Activated T-helper 17 cell treated with anti-CD3 and anti-CD28 coated beads, Interleukin-2, amount 50 U/mL, for 72 hours (primary cell): ENCODE measurements around the gene RNF133. TPM values are rescaled to one million over a fixed set of nuclear protein-coding genes. Genes with fewer than 3 reads are reported as not detected.

Experiments used
- ATAC-seq: fragments of 150-1000 bp; cut with Tn5 transposase; replicated peaks from 2 replicates; pipeline ENCODE4 v1.10.0; 2021; ENCODE audit warnings: mild to moderate bottlenecking, moderate library complexity
- H3K27ac Mint-ChIP-seq: one replicate; pipeline ENCODE4 v1.8.0; 2022; ENCODE audit warnings: mixed read lengths
- H3K27me3 Mint-ChIP-seq: one replicate; pipeline ENCODE4 v1.8.0; 2022; ENCODE audit warnings: mixed read lengths
- H3K36me3 Mint-ChIP-seq: one replicate; pipeline ENCODE4 v1.8.0; 2022; ENCODE audit warnings: low read depth, mild to moderate bottlenecking, mixed read lengths
- H3K4me1 Mint-ChIP-seq: one replicate; pipeline ENCODE4 v1.8.0; 2022; ENCODE audit warnings: mixed read lengths
- H3K4me3 Mint-ChIP-seq: one replicate; pipeline ENCODE4 v1.8.0; 2022; ENCODE audit warnings: mild to moderate bottlenecking, mixed read lengths
- H3K9me3 Mint-ChIP-seq: one replicate; pipeline ENCODE4 v1.8.0; 2022; ENCODE audit warnings: mixed read lengths
- total RNA-seq, 2 donors: library from RNA; stranded (reverse); gene quantifications; one replicate each; pipeline ENCODE4 v1.2.3, GENCODE V29; 2022

The RNF133 gene, protein sequence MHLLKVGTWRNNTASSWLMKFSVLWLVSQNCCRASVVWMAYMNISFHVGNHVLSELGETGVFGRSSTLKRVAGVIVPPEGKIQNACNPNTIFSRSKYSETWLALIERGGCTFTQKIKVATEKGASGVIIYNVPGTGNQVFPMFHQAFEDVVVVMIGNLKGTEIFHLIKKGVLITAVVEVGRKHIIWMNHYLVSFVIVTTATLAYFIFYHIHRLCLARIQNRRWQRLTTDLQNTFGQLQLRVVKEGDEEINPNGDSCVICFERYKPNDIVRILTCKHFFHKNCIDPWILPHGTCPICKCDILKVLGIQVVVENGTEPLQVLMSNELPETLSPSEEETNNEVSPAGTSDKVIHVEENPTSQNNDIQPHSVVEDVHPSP
- not detected for total RNA-seq

DNA sequence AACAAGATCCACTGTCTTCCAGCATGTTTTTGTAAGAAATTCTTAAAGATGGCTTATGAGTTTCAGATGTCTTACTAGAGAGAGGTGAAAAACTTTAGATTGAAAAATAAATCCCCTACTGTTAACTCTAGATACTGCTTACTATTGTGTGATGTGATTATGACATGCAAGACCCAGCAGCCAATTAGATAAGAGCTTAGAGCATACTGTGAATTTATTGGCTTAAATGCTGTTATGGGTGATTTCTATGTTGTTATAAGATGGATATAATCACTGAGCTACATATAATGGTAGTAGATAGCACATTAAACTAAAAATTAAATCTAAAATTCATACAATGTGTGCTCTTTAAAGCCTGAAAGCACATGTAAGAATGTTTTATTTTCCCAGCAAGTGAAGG lies at the start of gene RNF133:
RNF133 (minus strand) TSS at position 101 of the 400 bp plus-strand sequence. CDS start 199 bp downstream, outside the sequence.
- peaks cover 15% of the 10 kb centered on the region for H3K9me3 Mint-ChIP-seq
- no peak for ATAC-seq
- no peaks in the 10 kb centered on the region for H3K27me3 Mint-ChIP-seq
- H3K27ac Mint-ChIP-seq = no peak within 1 kb of the TSS
- H3K36me3 Mint-ChIP-seq = no peaks in the 10 kb centered on the region
- no peaks in the 10 kb centered on the region for H3K4me1 Mint-ChIP-seq
- no peak within 1 kb of the TSS for H3K4me3 Mint-ChIP-seq

DNA sequence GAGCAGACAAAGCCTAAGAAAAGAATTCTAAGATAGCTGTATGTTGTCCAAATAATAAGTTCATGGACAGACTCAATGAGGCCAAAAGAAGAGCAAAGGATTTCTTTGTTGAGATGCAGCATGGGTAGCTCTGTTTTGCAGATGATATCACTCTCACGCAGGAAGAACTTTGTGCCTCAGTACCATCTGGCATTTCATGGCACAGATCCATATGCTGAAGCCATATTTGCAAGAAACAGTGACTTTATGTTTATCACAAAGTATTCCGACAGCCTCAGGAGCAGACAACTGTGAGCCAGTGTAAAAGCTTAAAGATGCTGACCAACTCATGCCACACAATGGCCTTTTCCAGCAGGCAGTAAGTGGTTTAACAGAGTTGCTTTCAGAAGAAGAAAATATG lies 49.3 kb upstream of the RNF133 start:
- H3K9me3 Mint-ChIP-seq = no peaks in the 10 kb centered on the region
- H3K27me3 Mint-ChIP-seq = no peaks in the 10 kb centered on the region
- H3K36me3 Mint-ChIP-seq = no peaks in the 10 kb centered on the region
- no peak overlapping the region for H3K4me3 Mint-ChIP-seq
- no peaks in the 10 kb centered on the region for H3K4me1 Mint-ChIP-seq
- no peak for ATAC-seq
- no peak overlapping the region for H3K27ac Mint-ChIP-seq

DNA sequence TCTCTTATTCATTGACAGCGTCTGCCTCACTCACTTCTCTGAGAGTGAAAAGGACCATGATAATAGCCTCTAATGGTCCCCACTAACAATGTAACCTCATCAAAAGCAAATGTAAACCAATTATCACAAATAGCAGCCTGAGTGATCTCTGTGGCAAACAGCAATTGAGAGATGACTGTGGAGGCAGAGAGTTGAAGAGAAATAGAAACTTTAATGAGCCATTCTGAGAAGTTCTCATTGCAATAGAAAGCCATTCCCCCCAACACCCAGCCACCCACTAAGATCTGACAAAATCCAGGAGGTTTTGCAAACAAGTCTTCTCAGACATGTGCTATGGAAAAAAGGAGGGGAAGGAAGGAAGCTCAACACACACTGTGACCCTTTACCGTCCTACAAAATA lies 48.0 kb upstream of the RNF133 start:
- no peaks in the 10 kb centered on the region for H3K27me3 Mint-ChIP-seq
- H3K9me3 Mint-ChIP-seq = no peaks in the 10 kb centered on the region
- H3K4me3 Mint-ChIP-seq = no peak overlapping the region
- no peak overlapping the region for H3K27ac Mint-ChIP-seq
- no peak for ATAC-seq
- no peaks in the 10 kb centered on the region for H3K4me1 Mint-ChIP-seq
- no peaks in the 10 kb centered on the region for H3K36me3 Mint-ChIP-seq

DNA sequence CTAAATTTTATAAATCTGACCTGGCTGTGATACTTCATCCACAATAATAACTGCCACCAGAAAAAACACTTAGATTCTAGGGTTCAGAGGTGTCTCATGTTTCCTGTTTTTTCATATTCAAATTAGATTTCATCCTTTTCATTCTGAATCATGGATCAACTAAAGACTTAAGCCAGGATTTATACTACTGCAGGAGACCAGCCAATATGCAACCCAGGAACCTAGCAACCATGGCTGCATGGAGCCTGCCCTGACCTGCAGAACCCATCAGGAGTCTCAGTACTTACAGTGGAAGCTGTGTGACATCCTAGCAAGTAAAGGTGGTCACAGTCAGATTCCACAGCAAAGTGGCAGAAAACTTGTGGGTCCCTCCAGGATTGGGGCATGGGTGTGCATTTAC lies 44.3 kb upstream of the RNF133 start:
- no peaks in the 10 kb centered on the region for H3K4me1 Mint-ChIP-seq
- H3K36me3 Mint-ChIP-seq = no peaks in the 10 kb centered on the region
- H3K9me3 Mint-ChIP-seq = no peaks in the 10 kb centered on the region
- no peaks in the 10 kb centered on the region for H3K27me3 Mint-ChIP-seq
- no peak overlapping the region for H3K27ac Mint-ChIP-seq
- no peak overlapping the region for H3K4me3 Mint-ChIP-seq
- no peak for ATAC-seq

DNA sequence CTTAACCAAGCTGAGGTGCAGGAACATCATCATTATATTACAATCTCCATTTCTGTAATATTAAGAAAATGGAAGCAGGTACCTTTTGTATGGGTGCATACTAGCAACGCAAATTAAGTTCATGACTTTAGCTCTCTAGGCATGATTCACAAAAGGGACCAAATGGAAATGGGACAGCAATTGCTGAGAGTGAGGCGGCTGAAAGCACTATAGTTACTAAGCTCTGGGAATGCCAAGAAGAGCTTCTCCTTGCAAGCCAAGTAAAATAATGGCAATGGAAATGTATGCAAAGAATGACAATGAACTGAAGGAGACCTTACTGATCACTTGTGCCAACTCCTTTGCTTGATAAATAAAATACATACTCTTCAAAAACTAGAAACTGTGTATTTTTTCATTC lies 40.0 kb upstream of the RNF133 start:
- Mint-ChIP-seq H3K27me3 (no peaks in the 10 kb centered on the region), H3K4me3 (no peak overlapping the region), H3K4me1 (no peaks in the 10 kb centered on the region), H3K27ac (no peak overlapping the region), H3K36me3 (no peaks in the 10 kb centered on the region), H3K9me3 (peaks cover 4% of the 10 kb centered on the region)
- no peak for ATAC-seq

DNA sequence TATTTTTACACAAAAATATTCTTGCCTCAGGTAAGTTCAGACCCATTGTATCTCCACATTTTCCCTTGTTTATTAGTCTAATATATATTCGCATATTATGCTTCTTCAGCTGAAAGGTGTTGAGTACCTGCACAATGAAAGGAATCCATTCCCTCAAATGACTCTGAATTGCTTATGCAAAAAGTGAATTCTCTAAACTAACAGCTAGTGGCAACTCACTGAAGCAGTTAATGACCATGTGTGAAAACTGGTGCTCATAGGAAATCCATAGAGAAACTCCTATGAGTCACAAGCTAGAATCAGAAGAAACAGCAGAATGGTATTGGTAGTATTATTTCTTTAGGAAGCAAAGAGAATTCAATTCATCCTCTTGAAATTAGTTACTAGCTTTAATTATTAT lies 37.3 kb upstream of the RNF133 start:
- H3K27me3 Mint-ChIP-seq = no peaks in the 10 kb centered on the region
- H3K9me3 Mint-ChIP-seq = peaks cover 4% of the 10 kb centered on the region
- no peak for ATAC-seq
- no peak overlapping the region for H3K27ac Mint-ChIP-seq
- no peaks in the 10 kb centered on the region for H3K4me1 Mint-ChIP-seq
- H3K4me3 Mint-ChIP-seq = no peak overlapping the region
- no peaks in the 10 kb centered on the region for H3K36me3 Mint-ChIP-seq

DNA sequence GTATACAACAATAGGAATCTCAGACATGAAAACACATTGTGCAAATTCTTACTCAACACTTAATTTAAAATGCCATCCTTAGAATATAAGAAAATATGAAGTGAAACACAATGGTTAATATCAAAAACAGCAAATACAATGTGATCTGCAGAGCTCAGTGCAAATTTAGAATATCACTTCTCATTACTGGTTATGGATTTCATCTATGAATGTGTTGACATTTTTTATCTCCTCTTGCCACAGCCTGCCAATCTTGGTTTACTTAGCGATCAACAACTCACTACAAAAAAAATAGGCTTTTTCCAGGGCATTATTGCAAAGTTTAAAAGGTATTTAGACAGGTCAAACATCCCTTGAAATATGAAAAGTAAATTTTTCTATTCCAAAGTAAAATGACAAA lies 28.8 kb upstream of the RNF133 start:
- H3K9me3 Mint-ChIP-seq = no peaks in the 10 kb centered on the region
- no peak for ATAC-seq
- no peaks in the 10 kb centered on the region for H3K36me3 Mint-ChIP-seq
- no peaks in the 10 kb centered on the region for H3K4me1 Mint-ChIP-seq
- H3K4me3 Mint-ChIP-seq = no peak overlapping the region
- no peak overlapping the region for H3K27ac Mint-ChIP-seq
- H3K27me3 Mint-ChIP-seq = no peaks in the 10 kb centered on the region

DNA sequence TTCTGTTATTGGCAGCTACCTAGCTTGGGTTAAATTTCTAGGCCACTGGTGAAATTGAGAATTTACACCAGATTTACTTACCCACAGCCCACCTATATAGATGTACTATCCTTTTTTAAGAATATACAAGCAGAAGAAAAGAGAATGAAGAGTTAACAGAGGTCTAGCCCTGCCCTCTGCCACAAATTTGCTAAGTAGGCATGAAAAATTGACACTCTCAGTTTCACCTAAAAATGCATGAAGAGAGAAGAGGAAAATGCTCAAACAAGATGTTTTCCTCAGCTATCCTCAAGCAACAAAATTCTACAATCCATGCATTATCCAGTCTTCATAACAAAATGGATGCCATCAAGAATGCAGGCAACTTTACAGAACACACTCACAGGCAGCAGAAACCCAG lies 28.4 kb upstream of the RNF133 start:
- Mint-ChIP-seq H3K36me3 (no peaks in the 10 kb centered on the region), H3K27ac (no peak overlapping the region), H3K27me3 (no peaks in the 10 kb centered on the region), H3K4me1 (no peaks in the 10 kb centered on the region), H3K4me3 (no peak overlapping the region), H3K9me3 (no peaks in the 10 kb centered on the region)
- no peak for ATAC-seq

DNA sequence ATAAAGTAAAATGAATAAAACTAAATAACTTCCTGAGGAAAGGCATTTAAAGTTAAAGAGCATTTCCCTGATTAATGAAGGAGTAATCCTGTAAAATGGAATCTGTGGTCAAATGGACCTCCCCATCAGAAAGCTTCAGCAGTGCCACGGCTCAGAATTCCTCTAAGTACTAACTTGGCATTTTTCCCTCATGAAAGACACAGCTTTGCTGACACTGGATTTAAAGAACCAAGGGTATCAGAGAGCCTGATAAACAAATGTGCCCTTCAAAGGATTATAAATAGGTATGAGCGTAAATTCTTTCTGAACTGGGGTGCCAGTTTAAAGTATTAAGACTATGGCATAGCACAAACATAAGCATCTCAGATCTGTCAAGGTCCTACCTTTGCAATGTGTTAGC lies 28.0 kb upstream of the RNF133 start:
- no peak for ATAC-seq
- no peak overlapping the region for H3K4me3 Mint-ChIP-seq
- H3K36me3 Mint-ChIP-seq = no peaks in the 10 kb centered on the region
- H3K9me3 Mint-ChIP-seq = no peaks in the 10 kb centered on the region
- H3K27me3 Mint-ChIP-seq = no peaks in the 10 kb centered on the region
- H3K27ac Mint-ChIP-seq = no peak overlapping the region
- H3K4me1 Mint-ChIP-seq = no peaks in the 10 kb centered on the region

DNA sequence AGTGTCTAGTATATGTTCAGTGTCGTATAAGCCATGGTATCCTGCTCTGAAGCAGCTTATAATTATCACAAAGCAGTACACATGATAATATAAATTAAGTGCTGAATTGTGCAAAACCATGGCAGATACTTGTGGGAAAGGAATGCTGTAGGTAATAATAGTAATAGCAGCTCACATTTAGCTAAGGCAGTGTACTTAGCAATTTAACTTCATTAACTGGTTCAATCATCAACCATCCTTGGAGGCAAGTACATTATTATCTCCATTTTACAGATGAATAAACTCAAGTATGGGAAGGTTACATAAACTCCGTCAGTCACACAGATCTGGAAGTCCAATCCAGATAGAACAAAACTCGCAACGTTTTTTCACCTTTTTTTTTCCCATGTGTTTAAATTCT lies 25.4 kb upstream of the RNF133 start:
- Mint-ChIP-seq H3K9me3 (no peaks in the 10 kb centered on the region), H3K4me1 (no peaks in the 10 kb centered on the region), H3K27ac (no peak overlapping the region), H3K4me3 (no peak overlapping the region), H3K27me3 (no peaks in the 10 kb centered on the region), H3K36me3 (no peaks in the 10 kb centered on the region)
- ATAC-seq = no peak

DNA sequence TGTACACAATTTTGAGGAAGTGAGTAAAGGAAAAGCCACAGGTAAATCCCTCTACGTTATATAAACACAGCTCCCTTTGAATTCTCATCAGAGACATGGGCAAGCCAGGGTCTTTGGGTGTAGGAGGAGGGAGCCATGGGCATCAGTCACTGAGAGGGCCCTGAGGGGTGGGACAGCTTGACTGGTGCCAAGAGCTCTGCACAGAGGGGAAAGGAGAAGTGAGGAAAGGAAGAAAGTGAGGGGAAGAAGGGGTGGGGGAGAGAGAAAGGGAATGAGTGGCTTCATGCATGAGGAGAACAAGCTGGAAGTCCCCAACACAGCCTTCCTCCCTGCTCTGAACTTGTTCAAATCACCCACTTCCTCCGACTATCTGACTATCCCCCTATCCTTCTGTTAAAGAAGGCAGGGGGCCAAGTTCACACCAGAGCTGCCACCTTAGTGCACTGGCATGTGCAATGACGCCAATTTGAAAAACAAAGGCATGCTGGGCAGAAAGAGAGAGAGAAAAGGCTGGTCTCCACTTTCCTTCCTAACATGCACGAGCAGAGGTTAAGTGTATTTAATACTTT lies 20.2 kb upstream of the RNF133 start:
- no peak for ATAC-seq
- no peak overlapping the region for H3K27ac Mint-ChIP-seq

DNA sequence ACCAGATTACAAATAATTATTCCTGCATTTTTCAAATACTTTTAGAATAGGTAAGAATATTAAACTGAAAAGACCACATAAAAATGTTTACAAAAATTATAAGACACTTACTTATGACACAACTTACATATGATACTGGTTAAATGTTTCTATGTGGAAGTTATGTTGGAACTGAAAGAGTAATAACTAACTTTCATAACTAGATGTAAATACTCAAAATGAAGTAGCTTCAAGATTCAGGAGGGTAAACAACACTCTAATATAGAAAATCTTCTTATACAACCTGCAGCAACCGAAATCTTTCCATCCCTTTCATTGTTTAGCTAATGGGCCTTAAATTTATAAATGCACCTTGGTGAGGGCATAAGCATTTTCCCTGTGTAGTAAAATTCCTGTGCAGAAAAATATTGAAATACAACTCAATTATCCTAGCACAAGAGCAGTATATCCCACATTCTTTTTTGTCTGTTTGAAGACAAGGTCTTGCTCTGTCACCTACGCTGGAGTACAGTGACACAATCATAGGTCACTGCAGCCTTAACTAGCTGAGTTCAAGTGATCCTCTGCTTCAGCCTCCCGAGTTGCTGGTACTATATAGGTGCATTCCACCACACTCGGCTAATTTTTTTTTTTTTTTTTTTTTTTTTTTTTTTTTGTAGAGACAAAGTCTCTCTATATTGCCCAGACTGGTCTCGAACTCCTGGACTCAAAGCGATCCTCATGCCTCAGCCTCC lies 18.6 kb upstream of the RNF133 start:
- Mint-ChIP-seq H3K9me3 (no peaks in the 10 kb centered on the region), H3K4me3 (no peak overlapping the region), H3K4me1 (no peaks in the 10 kb centered on the region), H3K36me3 (no peaks in the 10 kb centered on the region), H3K27me3 (no peaks in the 10 kb centered on the region), H3K27ac (no peak overlapping the region)
- ATAC-seq = no peak

More for the DNA sequence above, 20.2 kb upstream of the RNF133 start:
- Mint-ChIP-seq H3K4me1 (no peaks in the 10 kb centered on the region), H3K9me3 (no peaks in the 10 kb centered on the region), H3K4me3 (no peak overlapping the region), H3K36me3 (no peaks in the 10 kb centered on the region), H3K27me3 (no peaks in the 10 kb centered on the region)

DNA sequence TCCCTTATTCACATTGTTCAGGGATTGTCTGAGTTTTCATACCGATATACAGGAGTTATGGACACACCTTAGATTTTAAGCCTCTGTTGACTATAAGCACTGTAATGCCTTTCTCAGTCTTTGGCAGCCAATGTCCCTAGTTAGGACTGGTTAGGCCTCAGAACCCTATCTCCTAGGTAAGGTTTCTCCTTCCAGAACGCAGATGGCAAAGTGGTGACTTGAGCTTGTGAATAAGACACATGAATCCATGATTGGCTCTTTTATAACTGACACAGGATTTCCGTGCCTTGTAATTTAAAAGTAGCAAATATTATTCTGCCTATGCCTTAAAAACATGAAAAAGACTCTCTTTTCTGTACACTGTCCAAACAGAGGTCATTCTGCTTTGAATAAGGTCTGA lies 16.3 kb upstream of the RNF133 start:
- Mint-ChIP-seq H3K27ac (no peak overlapping the region), H3K9me3 (peaks cover 5% of the 10 kb centered on the region), H3K4me1 (no peaks in the 10 kb centered on the region), H3K4me3 (no peak overlapping the region), H3K27me3 (no peaks in the 10 kb centered on the region), H3K36me3 (no peaks in the 10 kb centered on the region)
- no peak for ATAC-seq

DNA sequence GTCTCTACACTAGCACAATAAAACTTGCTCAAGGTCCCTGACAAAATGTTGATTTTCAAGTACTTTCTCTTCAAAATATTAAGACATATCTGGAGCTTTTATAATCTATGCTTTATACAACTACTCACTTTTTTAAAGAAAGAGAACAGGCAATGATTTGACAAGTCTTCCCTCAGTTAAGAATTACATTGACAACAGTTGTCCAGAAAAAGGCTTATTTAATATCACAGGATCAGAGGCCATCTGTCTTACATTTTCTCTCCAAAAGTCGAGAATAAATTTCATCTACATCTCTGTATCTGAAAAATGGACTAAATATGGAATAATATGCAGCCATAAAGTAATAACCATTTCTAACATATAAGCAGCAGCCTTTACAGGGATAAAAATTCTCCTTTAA lies 12.0 kb upstream of the RNF133 start:
- no peaks in the 10 kb centered on the region for H3K27me3 Mint-ChIP-seq
- no peaks in the 10 kb centered on the region for H3K36me3 Mint-ChIP-seq

More for the DNA sequence above, 12.0 kb upstream of the RNF133 start:
- Mint-ChIP-seq H3K4me1 (no peaks in the 10 kb centered on the region), H3K9me3 (peaks cover 9% of the 10 kb centered on the region), H3K27ac (no peak overlapping the region), H3K4me3 (no peak overlapping the region)
- no peak for ATAC-seq
